PC-3 (cell line): ENCODE results near the gene TIGIT. TPM values are rescaled to one million over a fixed set of nuclear protein-coding genes. Genes with fewer than 3 reads are reported as not detected.

Experiments
- ATAC-seq: fragments of 200-7000 bp; cut with Tn5 transposase; 2 replicates; pipeline ENCODE4 v1.9.1; 2020; ENCODE audit warnings: mild to moderate bottlenecking, moderate library complexity
- BruUV-seq: library from RNA; stranded (reverse); fragments of 400-500 nt; replicated peaks from 2 replicates; lab custom pipeline; 2021; lab: Mats Ljungman, UMichigan
- CTCF ChIA-PET: fragments of 300-600 bp; sonication (Branson Sonifier 250); formaldehyde crosslinking; loops from one replicate; lab custom pipeline; 2022; ENCODE audit warnings: antibody characterized with exemption; lab: Charles Lee
- POLR2A ChIA-PET: fragments of 300-600 bp; sonication (Branson Sonifier 250); formaldehyde crosslinking; loops from one replicate; lab custom pipeline; 2022; ENCODE audit warnings: antibody characterized with exemption; ENCODE audit not compliant: unreplicated experiment; lab: Charles Lee
- DNase-seq: peaks from one replicate; pipeline ENCODE4 v3.0.0-alpha.2; 2015
- H2AFZ ChIP-seq: fragments of 300-600 bp; sonication (generic); 2 replicates; pipeline ENCODE4 v1.6.0; 2016; ENCODE audit warnings: antibody characterized with exemption, low read length
- H3F3A ChIP-seq: fragments of 300-600 bp; sonication (generic); one replicate; pipeline ENCODE4 v1.6.0; 2017; ENCODE audit warnings: antibody characterized with exemption, low read length, control low read depth, mild to moderate bottlenecking; ENCODE audit not compliant: unreplicated experiment
- H3K27ac ChIP-seq: fragments of 300-600 bp; sonication (generic); 2 replicates; pipeline ENCODE4 v1.5.1; 2016; ENCODE audit warnings: mild to moderate bottlenecking, low read length
- H3K27me3 ChIP-seq: fragments of 300-600 bp; sonication (generic); 2 replicates; pipeline ENCODE4 v1.6.1; 2016; ENCODE audit warnings: low read length, mixed read lengths
- H3K36me3 ChIP-seq: fragments of 300-600 bp; sonication (generic); 2 replicates; pipeline ENCODE4 v1.6.1; 2016; ENCODE audit warnings: low read depth, mixed run types, low read length, mixed read lengths
- H3K4me1 ChIP-seq: fragments of 300-600 bp; sonication (generic); 2 replicates; pipeline ENCODE4 v1.5.1; 2016; ENCODE audit warnings: low read length; ENCODE audit not compliant: insufficient read depth
- H3K4me2 ChIP-seq: fragments of 300-600 bp; sonication (generic); 2 replicates; pipeline ENCODE4 v1.6.0; 2016; ENCODE audit warnings: low read length
- H3K4me3 ChIP-seq: fragments of 300-600 bp; sonication (generic); 2 replicates; pipeline ENCODE4 v1.5.1; 2016; ENCODE audit warnings: mild to moderate bottlenecking, low read length, mixed read lengths
- H3K79me2 ChIP-seq: fragments of 300-600 bp; sonication (generic); 2 replicates; pipeline ENCODE4 v1.6.1; 2017; ENCODE audit warnings: low read length, mixed read lengths
- H3K9ac ChIP-seq: fragments of 300-600 bp; sonication (generic); 2 replicates; pipeline ENCODE4 v1.6.0; 2016; ENCODE audit warnings: mild to moderate bottlenecking, low read length
- H3K9me2 ChIP-seq: fragments of 300-600 bp; sonication (generic); replicated peaks from 2 replicates; pipeline ENCODE4 v1.6.1; 2016; ENCODE audit warnings: mixed run types, low read length, mixed read lengths
- H3K9me3 ChIP-seq: fragments of 300-600 bp; sonication (generic); 2 replicates; pipeline ENCODE4 v1.6.1; 2016; ENCODE audit warnings: low read length, mixed read lengths
- H4K20me1 ChIP-seq: fragments of 300-600 bp; sonication (generic); 2 replicates; pipeline ENCODE4 v1.6.1; 2016; ENCODE audit warnings: low read length, mixed read lengths
- CTCF ChIP-seq: fragments of 300-600 bp; sonication (generic); conservative IDR thresholded peaks from 2 replicates; pipeline ENCODE4 v1.5.1; 2017; ENCODE audit warnings: antibody characterized with exemption, low read depth, mild to moderate bottlenecking, low read length
- EZH2 ChIP-seq: fragments of 300-600 bp; sonication (generic); IDR thresholded peaks from one replicate; pipeline ENCODE4 v1.6.1; 2017; ENCODE audit warnings: antibody characterized with exemption, mild to moderate bottlenecking, low read length; ENCODE audit not compliant: unreplicated experiment
- EZH2phosphoT487 ChIP-seq: fragments of 300-600 bp; sonication (generic); IDR thresholded peaks from 2 replicates; pipeline ENCODE4 v1.6.1; 2018; ENCODE audit warnings: mild to moderate bottlenecking, antibody characterized with exemption, low read length, borderline replicate concordance
- intact Hi-C: fragments of 100-400 bp; cut with micrococcal nuclease; formaldehyde crosslinking; loops from 2 replicates; pipeline ENCODE4 v1.9.0; 2023
- total RNA-seq: library from RNA; depleted of rRNA; stranded (reverse); fragments of >200 nt; gene quantifications from 2 replicates; pipeline ENCODE4 v1.2.3, GENCODE V29; 2014

Gene TIGIT
- total RNA-seq, 1 experiment from 2014 or later: not detected

- intact Hi-C loops: no loop called here
- ATAC-seq (peak; percentile 72; the same call in 1 of the 2 replicates), DNase-seq (peak; percentile 59)
- TF ChIP-seq EZH2phosphoT487 (no peak), CTCF (peak; percentile 81)
- Histone ChIP-seq H3F3A (no peaks in the 10 kb centered on the region), H4K20me1 (no peaks in the 10 kb centered on the region), H3K36me3 (no peaks in the 10 kb centered on the region; the same call in 1 of the 2 replicates), H3K4me2 (no peak overlapping the region), H3K9ac (no peak overlapping the region), H3K9me3 (no peaks in the 10 kb centered on the region), H3K27me3 (peaks cover 8% of the 10 kb centered on the region; the same call in 1 of the 2 replicates), H3K79me2 (no peaks in the 10 kb centered on the region), H3K9me2 (no peaks in the 10 kb centered on the region), H3K4me3 (no peak overlapping the region), H2AFZ (no peak overlapping the region), H3K27ac (no peak overlapping the region), H3K4me1 (no peaks in the 10 kb centered on the region)
- no TSS peak for BruUV-seq
- CTCF ChIA-PET: no interaction called here
- POLR2A ChIA-PET: no interaction called here
Measured at GRCh38 chr3:114290911-114291901, 2.6 kb upstream of the TIGIT start.

- H3K27me3 ChIP-seq: peaks cover 9% of the 10 kb centered on the region; the same call in 1 of the 2 replicates
- TF ChIP-seq CTCF (no peak), EZH2phosphoT487 (no peak), EZH2 (no peak)
- H3F3A ChIP-seq: no peaks in the 10 kb centered on the region
- H4K20me1 ChIP-seq: no peaks in the 10 kb centered on the region
- H3K4me2 ChIP-seq: no peak overlapping the region
- ChIA-PET POLR2A (no interaction called here), CTCF (no interaction called here)
- intact Hi-C loops: no loop called here
- H3K9me2 ChIP-seq: no peaks in the 10 kb centered on the region
- no peak overlapping the region for H3K9ac ChIP-seq
- H3K4me1 ChIP-seq: no peaks in the 10 kb centered on the region
- H3K4me3 ChIP-seq: no peak overlapping the region
- no peaks in the 10 kb centered on the region for H3K9me3 ChIP-seq
- H3K79me2 ChIP-seq: no peaks in the 10 kb centered on the region
- no peak overlapping the region for H3K27ac ChIP-seq
- ATAC-seq: no peak
- H3K36me3 ChIP-seq: no peaks in the 10 kb centered on the region; the same call in 1 of the 2 replicates
- BruUV-seq: no TSS peak
- no peak for DNase-seq
- no peak overlapping the region for H2AFZ ChIP-seq
Measured at GRCh38 chr3:114294940-114295480, 1.2 kb downstream of the TIGIT start.
